C4-2B (cell line): ENCODE data around the gene KAZN.

Experiments used
- H3K27ac ChIP-seq: fragments of 450-650 bp; 2 replicates; pipeline ENCODE4 v1.5.1; 2017
- ZFX ChIP-seq: fragments of 450-650 bp; IDR thresholded peaks from 2 replicates; pipeline ENCODE4 v1.6.1; 2017
- TF ChIP-seq, protein P1 (sequence below): fragments of 450-650 bp; conservative IDR thresholded peaks from 2 replicates; pipeline ENCODE4 v1.5.1; 2017; ENCODE audit warnings: mild to moderate bottlenecking

Gene KAZN

DNA sequence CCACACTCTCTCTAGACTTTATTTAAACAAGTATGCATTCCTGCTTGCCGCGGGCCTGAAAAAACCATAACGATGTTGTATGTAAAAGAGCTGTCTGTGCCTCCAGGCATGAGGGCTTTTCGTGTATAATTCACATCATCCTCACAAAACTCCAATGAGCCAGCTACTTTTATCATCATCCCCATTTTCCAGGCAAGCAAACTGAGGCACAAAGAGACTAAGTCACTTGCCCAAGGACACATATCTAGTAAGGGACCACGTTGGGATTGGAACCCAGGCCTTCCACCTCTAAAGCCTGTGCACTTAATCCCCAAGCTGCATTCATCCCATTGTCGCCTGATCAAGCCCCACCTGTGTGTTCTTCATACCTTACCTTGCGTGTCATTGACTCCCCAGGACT, 226.9 kb downstream of the KAZN start:
- no peak overlapping the region for H3K27ac ChIP-seq
- no peak for TF ChIP-seq ZFX
- TF ChIP-seq, protein P1, sequence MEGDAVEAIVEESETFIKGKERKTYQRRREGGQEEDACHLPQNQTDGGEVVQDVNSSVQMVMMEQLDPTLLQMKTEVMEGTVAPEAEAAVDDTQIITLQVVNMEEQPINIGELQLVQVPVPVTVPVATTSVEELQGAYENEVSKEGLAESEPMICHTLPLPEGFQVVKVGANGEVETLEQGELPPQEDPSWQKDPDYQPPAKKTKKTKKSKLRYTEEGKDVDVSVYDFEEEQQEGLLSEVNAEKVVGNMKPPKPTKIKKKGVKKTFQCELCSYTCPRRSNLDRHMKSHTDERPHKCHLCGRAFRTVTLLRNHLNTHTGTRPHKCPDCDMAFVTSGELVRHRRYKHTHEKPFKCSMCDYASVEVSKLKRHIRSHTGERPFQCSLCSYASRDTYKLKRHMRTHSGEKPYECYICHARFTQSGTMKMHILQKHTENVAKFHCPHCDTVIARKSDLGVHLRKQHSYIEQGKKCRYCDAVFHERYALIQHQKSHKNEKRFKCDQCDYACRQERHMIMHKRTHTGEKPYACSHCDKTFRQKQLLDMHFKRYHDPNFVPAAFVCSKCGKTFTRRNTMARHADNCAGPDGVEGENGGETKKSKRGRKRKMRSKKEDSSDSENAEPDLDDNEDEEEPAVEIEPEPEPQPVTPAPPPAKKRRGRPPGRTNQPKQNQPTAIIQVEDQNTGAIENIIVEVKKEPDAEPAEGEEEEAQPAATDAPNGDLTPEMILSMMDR = no peak

DNA sequence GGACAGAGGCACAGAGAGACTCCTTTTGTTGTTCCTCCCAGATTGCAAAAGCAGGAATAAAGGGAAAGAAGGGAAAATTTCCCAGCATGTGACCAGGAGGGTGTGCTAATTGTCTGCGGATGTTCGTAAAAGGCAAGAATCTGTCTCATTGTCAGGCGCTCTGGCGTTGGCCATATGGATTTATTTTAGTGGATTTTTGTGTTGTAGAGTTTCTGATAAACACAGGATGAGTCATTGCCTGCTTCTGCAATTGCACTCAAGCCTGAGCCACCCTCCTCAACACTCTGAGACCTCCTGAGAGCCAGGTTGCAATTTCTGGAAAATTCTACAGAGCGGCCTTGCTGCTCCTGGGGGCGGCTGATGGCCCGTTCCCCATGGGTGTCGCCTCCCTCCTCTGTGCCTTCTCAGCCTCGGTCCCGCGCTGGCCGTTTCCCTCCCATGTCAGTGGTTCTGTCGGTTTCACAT, 227.7 kb downstream of the KAZN start:
- no peak overlapping the region for H3K27ac ChIP-seq

DNA sequence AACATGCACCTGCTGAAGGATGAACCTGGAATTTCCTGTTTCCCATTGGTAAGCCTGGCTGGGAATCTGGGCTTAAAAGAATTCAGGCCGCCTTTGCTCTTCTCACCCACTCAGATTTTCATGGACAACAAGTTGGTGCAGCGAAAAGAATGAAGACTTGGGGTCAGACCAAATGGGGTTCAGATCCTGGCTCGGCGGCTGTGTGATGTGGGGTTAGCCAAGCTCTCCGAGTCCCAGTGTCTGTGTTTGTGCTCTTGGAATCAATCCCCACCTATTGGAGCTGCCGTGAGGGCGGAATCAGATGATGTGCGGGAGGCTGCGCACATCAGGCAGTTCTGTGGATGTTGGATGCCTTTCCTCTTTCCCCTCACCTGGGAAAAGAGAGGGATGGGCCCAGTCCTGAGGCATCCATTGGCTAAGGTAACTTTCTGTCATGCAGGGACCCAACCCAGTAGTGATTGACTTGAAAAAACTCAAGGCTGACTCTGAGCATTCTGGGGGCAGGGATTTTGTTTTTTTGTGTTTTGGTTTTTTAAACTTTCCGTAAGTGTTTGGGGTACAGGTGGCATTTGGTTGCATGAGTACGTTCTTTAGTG, 228.3 kb downstream of the KAZN start:
- TF ChIP-seq, protein P1 = no peak
- no peak for TF ChIP-seq ZFX
- H3K27ac ChIP-seq = no peak overlapping the region

More for the DNA sequence above, 227.7 kb downstream of the KAZN start:
- TF ChIP-seq, protein P1 = no peak
- no peak for TF ChIP-seq ZFX

DNA sequence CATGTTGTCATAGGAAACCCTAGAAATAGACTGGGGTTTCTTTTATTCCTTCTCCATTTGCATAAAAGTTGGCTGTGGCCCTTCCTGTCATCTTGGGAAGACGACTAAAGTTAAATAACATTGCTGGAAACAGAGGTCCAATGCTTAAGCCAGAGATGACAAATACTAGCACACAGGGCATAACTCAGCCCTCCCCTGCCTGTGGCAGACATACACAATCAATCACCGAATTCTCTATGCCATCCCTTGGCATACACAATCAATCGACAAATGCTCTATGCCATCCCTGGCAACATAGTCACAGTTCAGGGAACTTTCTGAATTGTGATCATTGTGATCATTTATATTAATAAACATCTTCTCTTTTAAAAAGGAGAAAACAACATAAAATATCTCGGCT, 229.4 kb downstream of the KAZN start:
- TF ChIP-seq, protein P1 = no peak
- TF ChIP-seq ZFX = no peak
- H3K27ac ChIP-seq = no peak overlapping the region

DNA sequence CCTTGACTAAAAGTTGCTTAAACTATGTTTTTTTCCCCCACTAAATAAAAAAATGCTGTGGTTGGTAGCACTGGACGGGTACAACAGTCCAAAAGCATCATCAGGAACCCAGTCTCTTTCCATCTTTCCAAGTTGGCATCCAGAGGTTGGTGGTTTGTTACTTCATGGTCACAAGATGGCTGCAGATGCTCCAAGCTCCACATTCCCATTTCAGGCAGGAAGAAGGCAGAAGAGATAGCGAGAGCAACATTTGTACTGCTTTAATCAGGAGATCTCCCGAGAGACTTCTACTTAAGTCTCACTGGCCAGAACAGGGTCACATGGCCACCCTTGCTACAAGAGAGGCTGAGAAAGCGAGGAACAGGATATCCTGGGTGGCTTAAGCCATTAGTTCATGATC, 230.2 kb downstream of the KAZN start:
- no peak overlapping the region for H3K27ac ChIP-seq

DNA sequence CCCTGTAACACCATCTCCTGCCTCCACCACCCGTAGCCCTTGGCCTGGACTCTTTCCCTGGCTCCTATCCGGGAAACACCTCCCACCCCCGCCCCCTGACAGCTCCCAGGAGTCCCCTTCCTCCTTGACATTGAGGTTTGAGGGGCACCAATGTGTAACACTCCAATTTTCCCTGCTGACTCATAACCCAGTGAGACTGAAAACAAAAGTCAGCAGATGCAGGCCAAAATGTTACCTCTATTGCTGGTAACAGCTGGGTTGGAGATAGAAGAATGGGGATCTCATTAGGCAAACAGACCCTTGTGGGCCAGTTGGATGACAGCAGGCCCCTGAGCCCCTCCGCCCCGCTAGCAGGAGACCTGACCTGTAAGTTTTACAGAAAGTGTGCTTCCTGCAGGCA, 237.2 kb downstream of the KAZN start:
- no peak overlapping the region for H3K27ac ChIP-seq
- no peak for TF ChIP-seq ZFX
- TF ChIP-seq, protein P1 = no peak

More for the DNA sequence above, 230.2 kb downstream of the KAZN start:
- TF ChIP-seq, protein P1 = no peak
- TF ChIP-seq ZFX = no peak

DNA sequence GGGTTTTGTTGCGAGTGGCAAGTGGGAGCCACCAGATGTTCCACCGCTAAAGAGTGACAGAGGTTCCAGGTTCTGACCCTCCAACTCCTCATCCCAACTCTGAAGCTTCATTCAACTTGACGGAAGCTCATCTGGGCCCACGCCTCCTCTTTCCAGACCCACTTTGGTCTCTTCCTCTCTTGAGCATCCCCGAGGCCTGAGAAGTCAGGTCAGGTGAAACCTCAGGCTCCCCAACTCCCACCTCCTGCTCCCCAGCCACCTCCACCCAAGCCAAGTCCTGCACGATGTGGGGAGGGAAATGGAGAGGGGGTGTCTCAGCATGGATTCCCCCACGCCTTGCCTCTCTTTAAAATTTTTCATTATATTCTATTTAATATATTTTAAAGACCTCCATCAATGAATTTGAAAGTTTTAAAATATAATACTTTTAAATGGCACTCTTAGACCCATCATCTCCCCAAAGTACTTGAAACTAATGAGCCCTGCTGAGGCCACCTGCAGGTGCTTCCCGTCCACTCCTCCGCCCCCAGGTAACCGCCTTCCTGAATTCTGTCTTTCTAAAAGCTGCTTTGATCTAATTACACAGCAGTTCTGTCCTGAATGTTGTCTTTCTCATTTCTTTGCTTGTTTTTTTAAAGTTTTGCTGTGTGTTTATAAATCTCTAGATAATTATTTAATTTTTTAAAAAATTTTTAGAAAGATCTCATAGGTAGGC, 238.1 kb downstream of the KAZN start:
- TF ChIP-seq, protein P1 = no peak
- H3K27ac ChIP-seq = no peak overlapping the region
